GM18507 (cell line): ENCODE results near the gene GRXCR2.
"Not testable (repeated sequence)": the region's sequence is repeated elsewhere in the genome, so short reads cannot be mapped to it uniquely, and the experiment has no call there.

ENCODE experiments used
- DNase-seq: peaks from one replicate; pipeline ENCODE4 v3.0.0; 2011; ENCODE audit warnings: low read depth; ENCODE audit not compliant: insufficient read length; ENCODE audit errors: extremely low spot score
- FAIRE-seq: peaks from 2 replicates; lab custom pipeline; 2011; peaks lifted over from hg19 to GRCh38; lab: Jason Lieb, UNC

The GRXCR2 gene

GRCh38 chr5:145872914-145873313 is at the start of gene GRXCR2:
Gene GRXCR2, minus strand, starts transcription at chr5:145873014. Its CDS starts 46 bp downstream, at chr5:145872968.
- no peak for FAIRE-seq
- DNase-seq, result no peak

GRCh38 chr5:145922059-145922458 is 49.2 kb upstream of the GRXCR2 start:
- no peak for DNase-seq

DNA sequence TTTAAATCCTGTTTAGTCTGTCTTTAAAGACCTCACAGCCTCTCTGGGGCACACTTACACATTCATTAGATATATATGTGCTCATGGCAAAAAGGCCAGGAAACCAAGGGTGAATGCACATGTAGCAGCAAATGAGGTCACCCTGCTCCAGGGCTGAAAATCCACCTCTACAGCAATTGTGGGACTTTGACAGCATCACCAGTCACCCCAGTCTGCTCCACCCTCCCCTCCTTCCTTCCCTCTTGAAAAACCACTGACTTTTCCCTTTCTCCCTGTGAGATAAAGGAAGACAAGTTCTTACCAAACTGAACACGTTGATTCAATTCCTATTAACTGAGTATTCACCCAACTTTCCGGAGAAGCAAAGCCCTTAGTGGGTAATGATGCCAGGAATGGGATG is 48.4 kb upstream of the GRXCR2 start:
- no peak for DNase-seq
- FAIRE-seq, result no peak

More at GRCh38 chr5:145922059-145922458, 49.2 kb upstream of the GRXCR2 start:
- FAIRE-seq, result no peak

DNA sequence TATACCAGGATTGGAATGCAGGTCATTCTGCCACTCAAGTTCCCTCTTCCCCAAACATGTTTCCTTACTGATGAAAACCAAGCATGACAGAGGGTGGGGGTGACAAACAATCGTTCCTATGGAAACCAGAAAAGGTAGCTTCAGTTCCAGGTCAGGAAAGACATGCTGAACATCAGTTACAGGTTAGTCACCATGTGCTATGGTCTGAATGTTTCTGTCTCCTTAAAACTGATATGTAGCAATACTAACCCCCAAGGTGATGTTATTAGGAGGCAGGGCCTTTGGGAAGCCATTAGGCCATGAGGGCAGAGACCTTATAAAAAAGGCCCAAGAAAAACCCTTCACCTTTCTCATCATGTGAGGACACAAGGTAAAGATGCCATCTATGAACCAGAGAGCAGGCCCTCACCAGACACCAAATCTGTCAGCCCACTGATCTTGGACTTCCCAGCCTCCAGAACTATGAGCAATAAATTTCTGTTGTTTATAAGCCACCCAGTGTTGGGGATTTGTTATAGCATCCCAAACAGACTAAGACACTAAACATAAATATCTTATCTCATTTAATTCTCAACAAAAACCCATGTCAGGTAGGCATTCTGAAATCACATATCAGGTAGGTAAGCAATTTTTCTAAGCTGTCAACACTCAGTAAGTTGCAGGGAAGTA is 47.9 kb upstream of the GRXCR2 start:
- DNase-seq (no peak), FAIRE-seq (no peak)

- FAIRE-seq, result no peak
Measured at GRCh38 chr5:145919413-145919812, 46.6 kb upstream of the GRXCR2 start.

DNA sequence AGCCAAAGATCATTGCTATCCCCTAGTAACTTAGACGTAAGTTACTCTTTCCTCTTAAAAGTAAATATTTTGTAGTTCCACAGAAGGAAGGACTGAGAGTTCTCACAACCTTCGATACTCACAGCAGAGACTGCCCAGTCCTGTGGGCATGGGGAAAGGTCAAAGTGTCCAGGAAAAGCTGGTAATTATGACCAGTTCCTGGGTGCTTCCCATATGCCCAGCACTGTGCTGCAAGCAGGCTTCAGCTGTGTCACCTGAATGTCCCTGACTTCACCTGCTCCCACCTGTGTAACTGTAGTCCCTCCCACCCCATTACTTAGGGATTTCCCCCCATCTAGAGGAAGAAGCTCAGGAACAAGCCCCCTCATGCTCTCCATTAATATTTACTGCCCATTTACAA is 45.6 kb upstream of the GRXCR2 start:
- no peak for DNase-seq
- FAIRE-seq, result no peak

More at GRCh38 chr5:145919413-145919812, 46.6 kb upstream of the GRXCR2 start:
- DNase-seq, result no peak

DNA sequence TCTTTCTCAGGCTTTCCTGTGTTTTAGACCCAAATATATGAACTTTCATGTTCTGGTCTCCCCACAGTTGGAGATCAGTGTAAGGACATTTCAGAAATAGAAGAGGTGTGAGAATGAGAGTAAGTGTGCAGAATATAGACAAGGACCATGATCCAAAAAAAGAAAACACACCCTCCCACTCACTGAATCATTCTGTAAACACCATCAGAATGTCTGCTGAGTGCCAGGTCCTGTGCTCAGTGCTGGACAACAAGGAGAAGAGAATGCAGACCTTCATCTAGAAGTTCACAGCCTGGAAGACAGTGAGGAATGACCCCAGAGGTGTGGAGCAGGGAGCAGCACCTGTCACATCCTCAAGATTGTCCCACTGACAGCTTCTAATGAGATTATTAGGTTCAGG is 44.5 kb upstream of the GRXCR2 start:
- DNase-seq (no peak), FAIRE-seq (no peak)

DNA sequence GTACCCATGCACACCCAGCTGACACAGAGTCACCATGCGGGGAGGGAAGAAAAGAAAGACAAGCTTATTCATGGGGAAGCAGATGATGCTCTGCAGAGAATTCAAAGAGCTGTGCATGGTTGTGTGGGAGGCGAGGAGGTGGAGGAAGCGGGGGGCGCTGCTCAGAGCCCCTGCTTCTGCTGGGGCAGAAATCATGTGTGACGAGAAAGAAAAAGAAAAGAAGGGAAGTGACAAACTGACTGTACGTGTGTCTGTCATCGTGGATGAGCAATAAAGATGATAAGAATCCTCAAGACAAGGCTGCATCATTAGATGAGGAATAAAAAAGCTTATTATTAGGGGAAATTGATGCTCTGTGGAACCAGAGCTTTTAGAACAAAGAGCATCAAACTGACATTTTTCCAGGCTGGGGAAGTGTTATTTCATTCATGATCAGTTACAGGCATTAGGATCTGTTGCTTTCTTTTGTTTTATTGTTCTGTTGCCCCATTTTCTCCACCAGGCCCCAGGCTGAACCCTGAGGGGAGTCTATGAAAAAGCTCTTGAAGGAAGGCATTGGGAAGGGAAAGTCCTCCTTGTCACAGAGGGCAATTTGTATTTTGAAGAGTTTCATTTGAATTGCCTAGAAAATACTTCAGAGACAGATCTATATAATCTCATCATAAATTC is 43.3 kb upstream of the GRXCR2 start:
- DNase-seq (no peak), FAIRE-seq (no peak)

- FAIRE-seq (no peak), DNase-seq (no peak)
Measured at GRCh38 chr5:145913701-145914100, 40.9 kb upstream of the GRXCR2 start.

DNA sequence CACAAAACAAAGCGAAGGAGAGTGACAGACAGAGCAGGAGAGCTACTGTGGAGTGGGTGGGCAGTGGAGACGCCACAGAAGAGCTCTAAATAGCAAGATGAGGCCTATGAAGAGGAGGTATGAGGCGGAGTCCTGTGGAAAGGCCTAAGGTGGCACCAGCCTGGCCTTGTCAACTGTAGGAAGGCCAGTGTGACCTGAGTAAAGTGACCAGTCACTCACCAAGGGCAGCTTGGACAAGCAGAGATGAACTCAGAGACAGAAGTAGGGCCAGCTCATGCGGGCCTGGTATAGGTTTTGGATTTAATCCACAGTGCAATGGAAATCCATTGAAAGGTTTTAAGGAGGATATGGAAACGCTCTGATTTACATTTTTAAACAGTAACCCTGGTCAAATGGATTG is 39.8 kb upstream of the GRXCR2 start:
- FAIRE-seq, result no peak
- no peak for DNase-seq

GRCh38 chr5:145912019-145912418 is 39.2 kb upstream of the GRXCR2 start:
- no peak for FAIRE-seq
- DNase-seq, result no peak

DNA sequence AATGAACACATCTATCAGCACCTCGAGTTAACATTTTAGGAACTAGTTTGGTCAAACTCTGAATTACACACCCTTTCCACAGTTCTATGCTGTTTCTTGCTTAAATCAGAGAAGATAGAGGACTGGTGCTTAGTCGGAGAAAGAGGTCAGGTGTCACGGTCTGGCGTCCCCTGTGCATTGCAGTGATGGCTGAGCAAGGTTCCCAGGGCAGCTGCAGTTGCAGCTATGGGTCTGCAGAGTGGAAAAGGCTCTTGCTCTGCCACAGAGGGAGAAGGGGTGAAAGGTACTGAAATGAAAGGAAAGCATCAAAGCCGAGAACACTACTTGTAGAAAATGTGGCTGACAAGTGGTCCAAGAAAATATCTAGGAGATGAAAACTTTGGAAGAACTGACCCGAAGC is 38.4 kb upstream of the GRXCR2 start:
- FAIRE-seq, result no peak
- no peak for DNase-seq

- no peak for FAIRE-seq
- DNase-seq, result no peak
Measured at GRCh38 chr5:145908206-145908960, 35.6 kb upstream of the GRXCR2 start.

DNA sequence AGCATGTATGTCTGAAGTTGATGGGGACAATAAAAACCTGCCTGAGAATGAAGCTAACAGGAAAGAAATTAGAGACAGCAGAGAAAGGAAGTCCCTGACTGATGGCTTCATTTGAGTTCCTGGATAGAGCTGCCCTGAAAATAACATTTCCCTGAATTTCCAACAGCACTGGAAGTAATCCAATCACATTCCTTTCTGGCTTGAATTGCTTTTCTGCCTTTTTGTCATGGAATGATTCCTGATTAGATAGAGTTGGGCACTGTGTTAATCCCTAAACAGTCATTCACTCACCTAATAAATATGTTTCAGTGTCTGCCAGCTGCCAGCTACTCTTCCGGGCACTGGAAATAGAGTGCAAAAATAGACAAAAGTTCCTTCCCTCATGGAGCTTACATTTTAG is 33.6 kb upstream of the GRXCR2 start:
- no peak for FAIRE-seq
- no peak for DNase-seq

GRCh38 chr5:145904743-145905142 is 31.9 kb upstream of the GRXCR2 start:
- no peak for FAIRE-seq

GRCh38 chr5:145903867-145904266 is 31.1 kb upstream of the GRXCR2 start:
- no peak for FAIRE-seq
- DNase-seq, result no peak

More at GRCh38 chr5:145904743-145905142, 31.9 kb upstream of the GRXCR2 start:
- DNase-seq, result no peak

- peak; percentile 5 for FAIRE-seq
- no peak for DNase-seq
Measured at GRCh38 chr5:145903113-145903512, 30.3 kb upstream of the GRXCR2 start.

GRCh38 chr5:145902421-145902820 is 29.6 kb upstream of the GRXCR2 start:
- DNase-seq (no peak), FAIRE-seq (no peak)

GRCh38 chr5:145898171-145898570 is 25.4 kb upstream of the GRXCR2 start:
- no peak for DNase-seq
- no peak for FAIRE-seq

DNA sequence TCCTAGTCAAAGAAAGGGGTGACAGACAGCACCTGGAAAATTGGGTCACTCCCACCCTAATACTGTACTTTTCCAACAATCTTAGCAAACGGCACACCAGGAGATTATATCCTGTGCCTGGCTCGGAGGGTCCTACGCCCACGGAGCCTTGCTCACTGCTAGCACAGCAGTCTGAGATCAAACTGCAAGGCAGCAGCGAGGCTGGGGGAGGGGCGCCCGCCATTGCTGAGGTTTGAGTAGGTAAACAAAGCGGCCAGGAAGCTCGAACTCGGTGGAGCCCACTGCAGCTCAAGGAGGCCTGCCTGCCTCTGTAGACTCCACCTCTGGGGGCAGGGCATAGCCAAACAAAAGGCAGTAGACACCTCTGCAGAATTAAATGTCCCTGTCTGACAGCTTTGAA is 18.6 kb upstream of the GRXCR2 start:
- DNase-seq, FAIRE-seq: not testable (repeated sequence)
